NCI-H69 (cell line): Measurements from ENCODE around the gene GPC4.
"Not testable (repeated sequence)": the region's sequence is repeated elsewhere in the genome, so short reads cannot be mapped to it uniquely, and the experiment has no call there.

Source experiments
- DNase-seq: peaks from one replicate; lab custom pipeline; 2025; lab: John Stamatoyannopoulos, UW

The GPC4 gene

GRCh38 chrX:133366735-133367134, 48.6 kb downstream of the GPC4 start:
- DNase-seq: no peak

GRCh38 chrX:133365871-133366611, 49.2 kb downstream of the GPC4 start:
- DNase-seq: no peak

GRCh38 chrX:133364865-133365264, 50.4 kb downstream of the GPC4 start:
- DNase-seq: no peak

DNA sequence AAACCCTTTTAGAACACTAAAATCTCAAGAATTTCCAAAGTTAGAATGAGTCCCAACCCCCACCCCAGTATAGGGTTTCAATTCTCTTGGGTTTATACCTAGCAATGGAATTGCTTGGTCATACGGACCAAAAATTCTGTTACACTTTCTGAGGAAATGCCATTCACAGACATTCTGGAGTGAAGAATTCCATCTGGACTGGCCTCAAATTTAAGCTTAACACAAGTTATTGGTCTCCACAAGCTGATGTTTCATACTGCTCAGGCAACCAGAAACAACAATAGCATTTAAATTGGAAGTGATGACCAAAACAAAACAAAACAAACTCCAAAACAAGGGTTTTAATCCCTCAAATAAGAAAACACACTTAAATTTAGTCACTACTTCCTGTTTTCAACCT, 51.1 kb downstream of the GPC4 start:
- no peak for DNase-seq

DNA sequence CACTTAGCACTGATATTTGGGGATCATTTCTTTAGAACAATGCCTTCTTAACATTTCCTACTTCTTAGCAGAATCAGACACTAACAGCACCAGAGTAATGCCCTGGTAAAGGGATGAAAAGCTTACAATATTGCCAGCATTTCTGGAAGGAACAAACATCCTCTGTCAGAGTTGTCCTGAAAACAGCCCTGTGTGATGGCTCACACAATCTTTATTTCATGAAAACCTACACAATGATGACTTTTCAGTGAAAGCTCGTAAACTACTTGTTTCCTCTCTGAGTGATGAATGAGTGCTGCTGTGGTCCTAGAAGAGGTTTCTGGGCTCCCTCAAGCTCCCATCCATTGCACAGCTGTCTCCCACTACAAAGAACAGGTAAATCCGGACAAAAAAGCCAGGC, 52.8 kb downstream of the GPC4 start:
- DNase-seq: no peak

DNA sequence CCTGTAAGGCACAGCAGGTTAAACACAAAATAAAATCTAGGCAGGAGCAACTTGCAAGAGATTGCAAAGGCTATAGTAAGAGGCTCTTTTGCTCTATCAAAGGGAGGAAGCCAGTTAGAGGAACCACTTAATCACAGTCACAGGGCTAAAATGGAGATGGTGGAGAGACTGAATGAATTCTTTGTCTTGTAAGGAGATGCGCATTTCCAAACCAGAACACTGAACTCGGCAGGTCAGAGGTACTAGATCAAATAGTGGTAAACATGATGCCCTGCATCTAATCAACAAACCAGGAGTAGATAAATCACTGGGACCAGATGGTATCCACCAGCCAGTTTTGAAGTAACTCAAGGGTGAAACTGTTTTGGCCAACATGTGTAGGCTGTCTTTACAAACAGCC, 55.8 kb downstream of the GPC4 start:
- no peak for DNase-seq

DNA sequence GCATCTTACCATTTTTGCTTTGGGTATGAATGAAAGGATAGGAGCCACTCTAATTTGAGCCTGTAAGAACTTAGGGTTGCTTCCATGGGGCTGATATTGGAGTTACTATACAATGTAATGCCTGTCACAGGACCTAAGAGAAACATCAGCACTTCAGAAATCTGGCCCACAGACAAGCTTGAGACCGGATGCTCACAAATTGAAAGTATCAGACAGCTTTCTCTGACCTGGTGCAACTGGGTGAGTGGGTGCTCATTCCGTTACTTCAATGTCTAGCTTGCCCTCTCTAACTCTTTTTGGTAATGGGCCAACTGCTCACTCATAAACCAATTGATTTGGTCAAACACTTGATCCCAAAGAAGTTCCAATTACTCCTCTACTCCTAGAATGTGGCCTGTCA, 62.1 kb downstream of the GPC4 start:
- no peak for DNase-seq

DNA sequence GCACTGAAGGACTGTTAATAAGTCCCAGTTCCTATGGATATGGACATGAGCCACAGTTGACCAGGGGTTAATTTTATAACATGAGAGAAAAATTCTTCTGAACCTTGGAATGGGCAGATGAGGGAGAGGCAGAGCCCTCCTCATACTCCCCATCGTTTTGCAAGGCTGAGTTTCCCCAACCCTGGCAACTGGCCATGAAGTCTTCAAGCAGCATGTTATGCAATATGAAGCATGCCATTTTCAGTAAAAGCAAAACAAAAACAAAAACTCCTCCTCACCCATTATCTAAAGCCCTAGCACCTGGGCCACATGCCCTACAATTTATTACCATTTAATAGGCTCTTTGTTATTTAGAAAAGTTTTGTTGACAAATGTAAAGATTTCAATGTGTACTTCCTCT, 64.5 kb downstream of the GPC4 start:
- no peak for DNase-seq

GRCh38 chrX:133346026-133346425, 69.3 kb downstream of the GPC4 start:
- DNase-seq: no peak

GRCh38 chrX:133339566-133339965, 75.7 kb downstream of the GPC4 start:
- DNase-seq: no peak

DNA sequence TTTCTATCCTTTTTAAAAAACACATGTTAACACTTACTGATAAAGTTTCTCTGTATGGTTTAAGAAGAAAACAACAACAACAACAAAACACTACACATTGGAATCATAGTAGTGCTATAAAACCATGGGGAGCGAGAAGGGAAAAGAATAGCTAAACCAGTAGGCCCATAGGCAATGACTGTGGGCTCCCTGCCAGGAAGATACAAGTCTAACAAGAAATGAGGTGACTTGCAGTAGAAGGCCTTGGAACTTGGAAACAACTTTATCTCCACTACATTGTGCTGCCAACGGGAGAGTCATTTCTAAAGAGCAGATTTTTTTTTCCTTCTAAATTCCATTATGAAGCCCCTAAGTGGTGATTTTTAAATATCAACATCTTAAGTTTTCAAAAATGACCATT, 78.0 kb downstream of the GPC4 start:
- DNase-seq: no peak

DNA sequence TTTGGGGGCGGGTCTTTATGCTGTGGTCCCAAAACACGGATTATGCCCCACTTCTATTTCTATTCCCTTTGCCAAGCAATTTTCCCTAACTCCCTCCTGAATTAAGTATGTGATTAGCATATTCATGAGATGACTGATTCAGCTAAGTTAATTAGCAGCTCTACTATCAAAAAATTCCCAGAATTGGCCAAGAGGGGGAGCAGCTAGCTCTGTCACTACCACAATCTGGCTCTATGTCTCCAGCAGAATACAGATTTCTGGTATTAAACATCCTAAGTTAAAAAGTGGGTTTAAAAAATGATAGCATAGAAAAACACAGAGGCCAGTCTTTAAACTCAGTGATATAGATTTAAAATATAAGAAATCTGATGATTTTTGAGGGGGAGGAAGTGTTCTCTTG, 80.3 kb downstream of the GPC4 start:
- peak; percentile 16 for DNase-seq

DNA sequence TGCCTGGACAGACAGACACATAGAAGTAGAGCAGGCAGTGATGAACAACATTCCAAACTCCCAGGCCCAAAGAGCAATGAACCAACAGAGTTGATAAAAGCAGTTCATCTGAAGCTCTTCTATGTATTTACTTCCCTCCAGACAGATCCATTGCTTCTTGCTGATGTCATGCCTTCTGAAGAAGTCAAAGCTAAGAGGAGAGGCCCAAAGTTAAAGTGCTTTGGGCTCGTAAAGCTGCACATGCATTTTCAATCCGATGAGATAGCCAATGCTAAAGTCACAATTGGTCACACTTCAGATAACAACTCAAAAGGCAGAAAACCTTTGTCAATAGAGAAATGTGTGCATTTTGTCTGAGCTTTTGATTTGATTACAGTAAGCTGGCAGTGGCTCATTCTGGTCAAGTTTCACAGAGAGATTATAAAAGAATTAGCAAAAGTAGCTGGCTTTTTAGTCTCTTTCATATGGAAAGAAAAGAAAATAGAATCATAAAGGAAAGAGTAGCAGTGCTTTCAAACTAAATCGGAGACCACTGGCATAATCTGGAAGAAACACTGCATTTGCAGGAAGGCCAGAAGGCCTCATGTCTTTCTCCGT, 82.0 kb downstream of the GPC4 start:
- no peak for DNase-seq

GRCh38 chrX:133332737-133333136, 82.6 kb downstream of the GPC4 start:
- DNase-seq: no peak

GRCh38 chrX:133330956-133331355, 84.3 kb downstream of the GPC4 start:
- DNase-seq: no peak

GRCh38 chrX:133325422-133325821, 89.9 kb downstream of the GPC4 start:
- DNase-seq: no peak

DNA sequence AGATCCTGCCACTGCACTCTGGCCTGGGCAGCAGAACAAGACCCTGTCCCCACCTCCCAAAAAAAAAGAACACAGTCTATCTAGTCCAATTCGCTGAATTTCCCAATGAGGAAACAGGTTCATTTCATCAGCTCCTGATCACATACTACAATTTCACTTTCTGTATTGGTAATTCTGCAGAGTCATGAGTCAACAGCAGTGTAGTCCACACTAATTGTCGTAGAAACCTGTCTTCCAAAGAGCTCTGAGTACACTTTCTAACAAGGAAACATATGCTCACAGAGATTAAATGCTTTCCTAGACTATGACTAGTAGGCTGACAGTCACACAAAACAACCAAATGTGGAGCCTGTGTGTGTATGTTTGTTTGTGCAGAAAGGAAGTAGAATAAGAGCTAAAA, 91.9 kb downstream of the GPC4 start:
- no peak for DNase-seq

- DNase-seq: not testable (repeated sequence)
Observed at GRCh38 chrX:133322269-133322668, 93.0 kb downstream of the GPC4 start.

DNA sequence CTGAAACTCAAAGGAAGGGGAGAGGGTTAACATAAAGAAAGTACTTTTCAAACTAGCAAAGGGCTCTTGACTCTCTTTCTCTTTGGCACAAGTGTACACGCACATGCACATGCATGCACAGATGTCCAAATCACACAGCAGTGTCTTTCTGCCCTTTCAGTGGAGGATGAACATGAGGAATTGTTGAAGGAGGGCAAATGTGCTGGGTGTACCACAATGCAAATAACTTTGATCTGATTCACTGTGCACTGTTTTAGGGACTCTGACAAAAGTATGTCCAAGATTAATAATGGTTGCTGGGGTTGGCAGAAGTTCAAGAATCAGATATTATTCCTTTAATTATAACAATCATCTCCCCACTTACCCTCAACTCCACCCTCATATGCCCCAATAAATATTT, 93.8 kb downstream of the GPC4 start:
- no peak for DNase-seq

- DNase-seq: no peak
Observed at GRCh38 chrX:133314281-133314680, 101.0 kb downstream of the GPC4 start.

GRCh38 chrX:133308499-133308897, 106.8 kb downstream of the GPC4 start:
- no peak for DNase-seq

GRCh38 chrX:133307637-133308498, 107.4 kb downstream of the GPC4 start:
- DNase-seq: no peak

GRCh38 chrX:133307094-133307493, 108.2 kb downstream of the GPC4 start:
- DNase-seq: no peak
